HG02623 (cell line): Measurements from ENCODE around the gene ITPR2.

ENCODE experiments used
- ATAC-seq: cut with Tn5 transposase; IDR thresholded peaks from one replicate; pipeline ENCODE4 v1.9.1; 2021; ENCODE audit warnings: moderate library complexity; ENCODE audit not compliant: unreplicated experiment

The ITPR2 gene

GRCh38 chr12:26735249-26735639 lies 97.8 kb downstream of the ITPR2 start:
- no peak for ATAC-seq

GRCh38 chr12:26734510-26735248 lies 98.3 kb downstream of the ITPR2 start:
- no peak for ATAC-seq

DNA sequence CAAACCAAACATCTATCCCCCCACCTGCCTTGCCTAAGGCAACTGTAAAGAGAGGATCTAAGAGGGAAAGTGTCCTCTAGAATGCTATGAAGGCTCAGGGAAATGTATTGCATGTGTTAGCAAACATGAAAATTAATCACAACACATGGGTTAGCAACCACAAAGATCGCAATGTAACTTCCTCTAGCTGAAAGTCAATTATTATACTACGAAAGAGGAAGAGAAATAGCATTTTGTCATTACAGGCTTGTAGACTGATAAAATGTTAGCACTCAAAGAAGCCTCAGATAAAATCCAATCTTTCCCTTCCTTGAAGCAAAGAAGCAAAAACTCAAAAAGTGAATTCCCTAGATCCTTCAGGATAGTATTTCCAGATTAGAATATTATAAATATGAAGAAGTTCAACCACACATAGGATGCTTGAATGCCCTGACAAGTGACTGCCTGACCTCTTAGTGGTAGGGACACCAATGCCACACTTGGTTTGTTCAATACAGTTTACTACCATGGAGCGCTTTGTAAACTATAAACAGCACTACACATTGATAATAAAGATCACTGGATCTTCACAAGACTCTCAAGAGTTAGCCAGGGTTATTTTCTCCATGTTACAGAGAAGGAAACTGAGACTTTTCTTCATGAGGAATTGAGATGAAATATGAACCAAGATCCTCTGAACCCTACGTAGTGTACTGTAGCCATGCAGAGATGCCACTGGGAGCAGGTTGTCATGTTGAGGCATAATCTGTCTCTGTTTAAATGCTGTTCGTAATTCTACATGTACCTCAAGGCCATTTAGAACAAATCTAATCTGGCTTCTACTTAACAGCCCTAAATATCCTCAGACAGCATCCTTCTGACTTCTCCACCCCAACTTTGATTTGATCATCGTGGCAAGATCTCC lies 100.7 kb downstream of the ITPR2 start:
- ATAC-seq = peak; percentile 56

GRCh38 chr12:26730481-26731350 lies 102.3 kb downstream of the ITPR2 start:
- no peak for ATAC-seq

DNA sequence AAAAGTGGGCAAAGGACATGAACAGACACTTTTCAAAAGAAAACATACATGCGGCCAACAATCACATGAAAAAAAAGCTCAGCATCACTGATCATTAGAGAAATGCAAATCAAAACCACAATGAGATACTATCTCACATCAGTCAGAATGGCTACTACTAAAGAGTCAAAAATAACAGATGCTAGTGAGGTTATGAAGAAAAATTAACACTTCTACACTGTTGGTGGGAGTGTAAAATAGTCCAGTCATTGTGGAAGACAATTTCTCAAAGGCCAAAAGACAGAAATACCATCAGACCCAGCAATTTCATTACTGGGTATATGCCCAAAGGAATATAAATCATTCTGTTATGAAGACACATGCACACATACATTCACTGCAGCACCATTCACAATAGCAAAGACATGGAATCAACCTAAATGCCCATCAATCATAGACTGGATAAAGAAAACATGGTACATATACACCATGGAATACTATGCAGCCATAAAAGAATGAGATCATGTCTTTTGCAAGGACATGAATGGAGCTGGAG lies 103.8 kb downstream of the ITPR2 start:
- peak; percentile 37 for ATAC-seq

GRCh38 chr12:26728205-26729050 lies 104.6 kb downstream of the ITPR2 start:
- peak; percentile 30 for ATAC-seq

DNA sequence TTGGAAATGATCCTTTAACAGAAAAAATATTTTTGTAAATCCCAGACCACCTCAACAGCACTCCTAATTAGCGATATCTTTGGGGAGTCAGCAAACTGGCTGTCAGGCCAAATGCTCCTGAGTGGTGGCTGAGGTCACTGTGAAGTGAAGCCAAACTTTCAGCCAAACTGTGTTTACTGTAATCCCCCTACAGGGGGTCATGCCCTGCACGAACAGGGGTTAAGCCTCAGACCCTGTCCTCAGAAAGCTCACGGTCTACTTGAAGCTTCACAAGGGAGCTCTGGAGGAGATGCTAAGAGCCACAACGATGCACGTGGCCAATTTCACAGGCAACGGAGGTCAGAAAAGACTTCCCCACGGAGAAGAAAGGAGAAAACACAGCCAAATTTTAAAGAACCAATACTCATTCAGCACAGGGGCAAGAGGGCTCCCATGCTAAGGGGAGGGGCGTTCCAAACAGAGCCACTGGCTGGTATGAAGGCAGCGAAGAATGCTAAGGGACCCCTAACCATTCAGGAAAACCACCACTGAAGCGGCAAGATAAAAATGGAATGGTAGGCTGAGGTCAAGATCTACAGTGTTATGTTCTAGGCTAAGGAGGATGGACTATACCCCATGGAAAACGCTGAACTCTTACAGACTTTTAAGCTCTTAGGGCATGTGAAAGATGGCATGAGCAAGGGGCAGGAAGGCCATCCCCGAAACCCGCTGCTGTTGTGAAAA lies 105.4 kb downstream of the ITPR2 start:
- ATAC-seq = no peak

- ATAC-seq = no peak
These were observed 106.0 kb downstream of the ITPR2 start for GRCh38 chr12:26726956-26727355.

DNA sequence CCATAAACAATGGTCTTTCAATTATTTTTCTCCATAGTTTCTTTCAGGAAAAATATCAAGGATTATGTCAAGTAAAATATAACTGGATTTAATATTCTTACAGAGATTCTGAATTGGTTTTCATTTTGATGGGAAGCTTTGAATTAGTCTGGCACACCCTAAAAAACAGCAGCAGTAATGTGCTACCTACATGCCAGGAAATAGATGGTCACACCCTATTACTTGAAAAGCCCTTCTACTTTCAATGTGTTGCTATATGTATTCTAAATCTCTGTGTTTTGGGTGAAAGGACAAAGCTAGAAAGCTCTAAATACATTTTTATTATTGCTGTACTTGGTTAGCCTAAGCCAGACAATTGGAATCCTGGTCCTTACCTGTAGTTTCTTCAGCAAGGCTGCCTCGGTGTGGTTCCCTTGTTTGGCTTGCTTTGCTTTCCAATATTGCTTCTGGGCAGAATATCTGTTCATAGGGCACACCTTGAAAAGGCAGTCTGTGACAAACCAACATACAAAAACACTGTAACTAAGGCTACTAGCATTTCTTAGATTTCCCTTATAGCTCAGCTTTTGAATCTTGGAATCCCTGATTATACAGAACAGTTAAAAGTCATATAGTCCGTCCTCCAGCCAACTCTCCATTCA lies 107.6 kb downstream of the ITPR2 start:
- ATAC-seq = no peak

DNA sequence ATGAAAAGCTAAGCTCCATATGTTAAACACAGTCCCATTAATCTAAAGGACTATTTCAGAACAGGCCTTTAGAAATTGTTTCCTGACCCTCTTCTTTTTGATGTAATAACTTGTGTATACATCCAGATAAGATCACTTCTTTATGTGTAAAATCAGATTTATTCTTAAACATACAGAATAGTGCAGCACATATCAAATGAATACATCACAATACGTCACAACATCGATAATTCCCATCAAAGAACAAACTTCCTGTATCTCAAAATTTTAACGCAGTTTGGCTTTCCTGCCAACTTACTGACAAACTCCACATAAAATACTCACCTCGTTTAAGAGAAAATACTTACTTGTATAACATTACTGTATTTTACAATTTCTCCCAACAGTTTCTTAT lies 108.7 kb downstream of the ITPR2 start:
- ATAC-seq = no peak

- ATAC-seq = no peak
These were observed 109.3 kb downstream of the ITPR2 start for GRCh38 chr12:26723379-26724308.

GRCh38 chr12:26721800-26722199 lies 111.2 kb downstream of the ITPR2 start:
- ATAC-seq = no peak

GRCh38 chr12:26719852-26720251 lies 113.1 kb downstream of the ITPR2 start:
- no peak for ATAC-seq

- no peak for ATAC-seq
These were observed 115.2 kb downstream of the ITPR2 start for GRCh38 chr12:26717757-26718156.

DNA sequence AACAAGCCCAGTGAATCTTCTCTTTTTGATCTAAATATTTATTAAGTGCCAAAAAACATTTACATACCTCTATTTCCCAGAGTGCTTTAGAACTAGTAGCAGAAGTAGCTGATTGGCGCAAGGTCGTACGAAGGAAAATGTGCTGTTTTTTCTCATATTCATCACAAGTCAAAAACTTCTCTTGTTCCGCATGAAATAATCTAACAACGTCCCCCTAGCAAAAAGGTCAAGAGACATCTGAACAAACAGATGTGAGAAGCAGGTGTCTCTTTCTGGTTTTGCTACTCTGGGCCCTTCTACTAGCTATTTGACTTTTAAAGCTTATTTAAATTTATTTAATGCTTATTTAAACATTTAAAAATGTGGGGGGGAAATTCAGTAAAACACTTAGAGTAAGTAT lies 117.8 kb downstream of the ITPR2 start:
- no peak for ATAC-seq

DNA sequence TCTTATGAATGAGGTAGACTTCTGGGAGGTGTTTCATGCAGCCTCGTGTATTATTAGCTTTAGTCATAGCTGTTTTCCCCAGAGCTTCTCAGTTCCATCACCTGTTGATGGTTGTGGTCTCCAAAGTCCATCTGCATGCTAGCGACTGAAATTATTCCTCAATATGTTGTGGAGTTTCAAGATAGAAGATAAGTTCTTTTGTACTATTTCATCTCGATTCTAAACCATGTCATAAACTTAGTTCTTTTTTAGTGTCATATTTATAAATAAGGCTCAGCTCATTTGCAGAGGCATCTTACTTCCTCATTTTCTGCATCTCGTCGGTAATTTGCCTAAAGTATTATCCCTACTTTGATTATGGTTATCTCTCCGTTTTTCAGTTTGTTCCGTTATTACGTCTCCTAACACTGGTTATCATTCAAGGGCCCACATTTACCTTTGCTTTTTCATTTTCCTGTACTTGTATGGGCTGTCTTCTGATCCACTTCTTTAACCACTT lies 119.1 kb downstream of the ITPR2 start:
- ATAC-seq = peak; percentile 69

GRCh38 chr12:26712892-26713291 lies 120.1 kb downstream of the ITPR2 start:
- ATAC-seq = no peak

DNA sequence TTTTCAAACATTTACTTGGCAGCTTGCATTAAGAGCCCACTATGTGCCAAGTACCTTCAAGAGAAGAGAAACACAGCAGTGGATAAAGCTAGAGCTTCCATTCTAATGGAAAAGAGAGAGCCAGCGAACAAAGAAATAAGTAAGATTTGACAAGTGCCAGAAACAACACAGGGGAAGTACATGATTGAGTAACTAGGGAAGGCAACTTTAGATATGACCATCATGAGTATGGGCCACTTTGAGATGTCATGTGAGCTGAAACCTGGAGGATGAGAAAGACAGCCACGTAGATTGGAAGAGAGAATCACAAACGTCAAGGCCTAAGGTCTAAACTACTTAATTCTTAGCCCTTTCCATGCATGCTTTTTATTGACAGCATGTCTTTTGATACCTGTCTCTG lies 121.4 kb downstream of the ITPR2 start:
- ATAC-seq = no peak
